T-helper 2 cell treated with Interferon-gamma antibody and Interleukin-4, amounts not matched to agents 5 μg/mL and 100 μg/mL, for 36 hours (primary cell): ENCODE data around the gene KCNQ2.

Experiments used
- DNase-seq: peaks from one replicate; pipeline ENCODE4 v3.0.0; 2021; ENCODE audit warnings: low spot score
- H3K27ac Mint-ChIP-seq: one replicate; pipeline ENCODE4 v1.8.0; 2021; ENCODE audit warnings: mild to moderate bottlenecking, mixed read lengths
- H3K27me3 Mint-ChIP-seq: one replicate; pipeline ENCODE4 v1.8.0; 2021; ENCODE audit warnings: low read depth, mixed read lengths
- H3K36me3 Mint-ChIP-seq: one replicate; pipeline ENCODE4 v1.8.0; 2021; ENCODE audit warnings: low read depth, mixed read lengths
- H3K4me1 Mint-ChIP-seq: one replicate; pipeline ENCODE4 v1.8.0; 2021; ENCODE audit warnings: low read depth, mixed read lengths
- H3K4me3 Mint-ChIP-seq: one replicate; pipeline ENCODE4 v1.8.0; 2022; ENCODE audit warnings: mild to moderate bottlenecking, moderate library complexity, mixed read lengths
- H3K9me3 Mint-ChIP-seq: one replicate; pipeline ENCODE4 v1.8.0; 2021; ENCODE audit warnings: mixed read lengths

KCNQ2 gene

GRCh38 chr20:63373996-63374395 is 98.5 kb downstream of the KCNQ2 start:
- no peaks in the 10 kb centered on the region for H3K36me3 Mint-ChIP-seq
- no peak overlapping the region for H3K27ac Mint-ChIP-seq
- H3K9me3 Mint-ChIP-seq = no peaks in the 10 kb centered on the region
- H3K4me3 Mint-ChIP-seq = no peak overlapping the region
- no peak for DNase-seq
- no peaks in the 10 kb centered on the region for H3K4me1 Mint-ChIP-seq
- H3K27me3 Mint-ChIP-seq = no peaks in the 10 kb centered on the region

GRCh38 chr20:63372971-63373885 is 99.2 kb downstream of the KCNQ2 start:
- H3K9me3 Mint-ChIP-seq = no peaks in the 10 kb centered on the region
- H3K27ac Mint-ChIP-seq = no peak overlapping the region
- H3K4me1 Mint-ChIP-seq = no peaks in the 10 kb centered on the region
- H3K36me3 Mint-ChIP-seq = no peaks in the 10 kb centered on the region
- no peak for DNase-seq
- H3K27me3 Mint-ChIP-seq = no peaks in the 10 kb centered on the region
- H3K4me3 Mint-ChIP-seq = no peak overlapping the region

- no peaks in the 10 kb centered on the region for H3K36me3 Mint-ChIP-seq
- H3K27ac Mint-ChIP-seq = no peak overlapping the region
- DNase-seq = no peak
- H3K4me1 Mint-ChIP-seq = no peaks in the 10 kb centered on the region
- no peaks in the 10 kb centered on the region for H3K27me3 Mint-ChIP-seq
- H3K4me3 Mint-ChIP-seq = no peak overlapping the region
- no peaks in the 10 kb centered on the region for H3K9me3 Mint-ChIP-seq
These were observed 101.1 kb downstream of the KCNQ2 start for GRCh38 chr20:63371291-63371865.

GRCh38 chr20:63370618-63371187 is 101.8 kb downstream of the KCNQ2 start:
- no peak overlapping the region for H3K4me3 Mint-ChIP-seq
- no peaks in the 10 kb centered on the region for H3K9me3 Mint-ChIP-seq
- H3K27ac Mint-ChIP-seq = no peak overlapping the region
- no peaks in the 10 kb centered on the region for H3K4me1 Mint-ChIP-seq
- no peak for DNase-seq
- H3K27me3 Mint-ChIP-seq = no peaks in the 10 kb centered on the region
- H3K36me3 Mint-ChIP-seq = no peaks in the 10 kb centered on the region

GRCh38 chr20:63369724-63370617 is 102.5 kb downstream of the KCNQ2 start:
- DNase-seq = no peak
- H3K4me3 Mint-ChIP-seq = no peak overlapping the region
- H3K27me3 Mint-ChIP-seq = no peaks in the 10 kb centered on the region
- H3K4me1 Mint-ChIP-seq = no peaks in the 10 kb centered on the region
- H3K36me3 Mint-ChIP-seq = no peaks in the 10 kb centered on the region
- H3K27ac Mint-ChIP-seq = no peak overlapping the region
- no peaks in the 10 kb centered on the region for H3K9me3 Mint-ChIP-seq

- Mint-ChIP-seq H3K4me1 (no peaks in the 10 kb centered on the region), H3K27me3 (no peaks in the 10 kb centered on the region), H3K27ac (no peak overlapping the region), H3K4me3 (no peak overlapping the region), H3K36me3 (no peaks in the 10 kb centered on the region), H3K9me3 (no peaks in the 10 kb centered on the region)
- DNase-seq = no peak
These were observed 103.4 kb downstream of the KCNQ2 start for GRCh38 chr20:63369024-63369530.

- Mint-ChIP-seq H3K9me3 (no peaks in the 10 kb centered on the region), H3K27ac (no peak overlapping the region), H3K4me3 (no peak overlapping the region), H3K4me1 (no peaks in the 10 kb centered on the region), H3K36me3 (no peaks in the 10 kb centered on the region), H3K27me3 (no peaks in the 10 kb centered on the region)
- no peak for DNase-seq
These were observed 104.3 kb downstream of the KCNQ2 start for GRCh38 chr20:63368151-63368550.

GRCh38 chr20:63367446-63368055 is 104.9 kb downstream of the KCNQ2 start:
- H3K9me3 Mint-ChIP-seq = no peaks in the 10 kb centered on the region
- no peak overlapping the region for H3K27ac Mint-ChIP-seq
- H3K4me3 Mint-ChIP-seq = no peak overlapping the region
- H3K27me3 Mint-ChIP-seq = peaks cover 5% of the 10 kb centered on the region
- H3K36me3 Mint-ChIP-seq = no peaks in the 10 kb centered on the region
- no peak for DNase-seq
- no peaks in the 10 kb centered on the region for H3K4me1 Mint-ChIP-seq

GRCh38 chr20:63366390-63367365 is 105.8 kb downstream of the KCNQ2 start:
- no peaks in the 10 kb centered on the region for H3K9me3 Mint-ChIP-seq
- no peak overlapping the region for H3K4me3 Mint-ChIP-seq

GRCh38 chr20:63365601-63366389 is 106.7 kb downstream of the KCNQ2 start:
- H3K27ac Mint-ChIP-seq = no peak overlapping the region

More at GRCh38 chr20:63366390-63367365, 105.8 kb downstream of the KCNQ2 start:
- no peak for DNase-seq
- Mint-ChIP-seq H3K4me1 (no peaks in the 10 kb centered on the region), H3K27ac (no peak overlapping the region), H3K36me3 (no peaks in the 10 kb centered on the region), H3K27me3 (peaks cover 8% of the 10 kb centered on the region)

GRCh38 chr20:63364801-63365585 is 107.5 kb downstream of the KCNQ2 start:
- no peak for DNase-seq
- no peak overlapping the region for H3K4me3 Mint-ChIP-seq
- no peaks in the 10 kb centered on the region for H3K4me1 Mint-ChIP-seq
- H3K9me3 Mint-ChIP-seq = no peaks in the 10 kb centered on the region
- H3K36me3 Mint-ChIP-seq = no peaks in the 10 kb centered on the region
- H3K27ac Mint-ChIP-seq = no peak overlapping the region
- peaks cover 10% of the 10 kb centered on the region for H3K27me3 Mint-ChIP-seq

More at GRCh38 chr20:63365601-63366389, 106.7 kb downstream of the KCNQ2 start:
- Mint-ChIP-seq H3K36me3 (no peaks in the 10 kb centered on the region), H3K9me3 (no peaks in the 10 kb centered on the region), H3K27me3 (peaks cover 8% of the 10 kb centered on the region), H3K4me3 (no peak overlapping the region), H3K4me1 (no peaks in the 10 kb centered on the region)
- no peak for DNase-seq
